K562 (cell line): ENCODE measurements around the gene CNDP2. TPM values are rescaled to one million over a fixed set of nuclear protein-coding genes. Genes with fewer than 3 reads are reported as not detected.

Experiments
- ATF7 ChIP-seq: fragments of 450-650 bp; IDR thresholded peaks from 2 replicates; pipeline ENCODE4 v1.7.1; 2014; ENCODE audit warnings: mild to moderate bottlenecking, moderate library complexity
- CEBPG ChIP-seq, 3 experiments: fragments of 200-800 bp in 1 of 3; sonication (Bioruptor generic) in 1 of 3; sonication (generic) in 1 of 3; formaldehyde crosslinking in 1 of 3; IDR thresholded peaks in 2 of 3; conservative IDR thresholded peaks in 1 of 3; 2 replicates each; pipeline versions ENCODE4 v1.6.1 to v1.8.0; 2016 to 2022; ENCODE audit warnings: missing compliant biosample characterization in 2 of 3, missing genetic modification characterization in 2 of 3, mild to moderate bottlenecking in 1 of 3, missing genetic modification reagents in 1 of 3
- JUN ChIP-seq, 2 experiments: sonication (generic) in 1 of 2; formaldehyde crosslinking in 1 of 2; IDR thresholded peaks; 2 replicates each; pipeline versions ENCODE4 v1.6.1 to v1.8.0; 2012 to 2022; ENCODE audit warnings: borderline replicate concordance in 2 of 2, mild to moderate bottlenecking in 2 of 2, improper control_type of control experiment in 1 of 2, low read depth in 1 of 2, low read length in 1 of 2, missing genetic modification reagents in 1 of 2
- L3MBTL2 ChIP-seq: fragments of 450-650 bp; IDR thresholded peaks from 2 replicates; pipeline ENCODE4 v1.6.1; 2016; ENCODE audit warnings: mild to moderate bottlenecking, moderate library complexity
- MEF2D ChIP-seq: conservative IDR thresholded peaks from 2 replicates; pipeline ENCODE4 v1.6.1; 2016; ENCODE audit warnings: low read depth, missing genetic modification characterization, missing compliant biosample characterization
- MLX ChIP-seq, 2 experiments: fragments of 450-650 bp in 1 of 2; sonication (generic) in 1 of 2; formaldehyde crosslinking; conservative IDR thresholded peaks; 2 replicates each; pipeline versions ENCODE4 v1.4.0 to v1.8.1; 2020 to 2022; ENCODE audit warnings: mild to moderate bottlenecking in 1 of 2, missing genetic modification reagents in 1 of 2
- NELFE ChIP-seq: IDR thresholded peaks from 2 replicates; pipeline ENCODE4 v1.6.1; 2011; ENCODE audit warnings: mild to moderate bottlenecking; ENCODE audit not compliant: insufficient read depth, insufficient read length
- PHF8 ChIP-seq: fragments of 200-600 bp; sonication (generic); IDR thresholded peaks from 2 replicates; pipeline ENCODE4 v1.6.1; 2012; ENCODE audit warnings: mixed run types, mild to moderate bottlenecking, inconsistent platforms, low read length, moderate library complexity, borderline replicate concordance
- PHTF2 ChIP-seq: fragments of 250-450 bp; sonication (Bioruptor Pico); IDR thresholded peaks from 2 replicates; pipeline ENCODE4 v1.5.0; 2021; ENCODE audit warnings: mild to moderate bottlenecking
- POLR2G ChIP-seq: fragments of 200-400 bp; formaldehyde crosslinking; IDR thresholded peaks from 2 replicates; pipeline ENCODE4 v1.6.1; 2017; ENCODE audit warnings: low read depth, mild to moderate bottlenecking, antibody characterized with exemption, low read length, moderate library complexity
- POLR3G ChIP-seq: IDR thresholded peaks from 2 replicates; pipeline ENCODE4 v1.6.1; 2011; ENCODE audit not compliant: insufficient read length, insufficient replicate concordance; ENCODE audit errors: extremely low read depth
- PRMT5 ChIP-seq: sonication (generic); formaldehyde crosslinking; IDR thresholded peaks from 2 replicates; pipeline ENCODE4 v1.5.0; 2020; ENCODE audit warnings: missing genetic modification reagents
- SIRT6 ChIP-seq: IDR thresholded peaks from one replicate; pipeline ENCODE4 v1.6.1; 2012; ENCODE audit warnings: low read depth, mild to moderate bottlenecking, control low read depth, inconsistent platforms, low read length, moderate library complexity
- SMARCE1 ChIP-seq: fragments of 450-650 bp; IDR thresholded peaks from 2 replicates; pipeline ENCODE4 v1.7.1; 2016; ENCODE audit warnings: mild to moderate bottlenecking
- STAG1 ChIP-seq: sonication (generic); formaldehyde crosslinking; IDR thresholded peaks from 2 replicates; pipeline ENCODE4 v1.5.0; 2020; ENCODE audit warnings: missing genetic modification reagents, borderline replicate concordance
- ZFPM2 ChIP-seq: fragments of 250-450 bp; sonication (Bioruptor Pico); IDR thresholded peaks from 2 replicates; pipeline ENCODE4 v1.5.1; 2022; ENCODE audit warnings: mild to moderate bottlenecking
- ZNF165 ChIP-seq: fragments of 250-450 bp; sonication (Bioruptor Pico); IDR thresholded peaks from 2 replicates; pipeline ENCODE4 v1.4.0; 2020; ENCODE audit warnings: borderline replicate concordance
- ZNF224 ChIP-seq: sonication (generic); formaldehyde crosslinking; IDR thresholded peaks from 2 replicates; pipeline ENCODE4 v1.8.0; 2022; ENCODE audit warnings: mild to moderate bottlenecking, missing genetic modification reagents
- ZNF780A ChIP-seq: fragments of 250-450 bp; sonication (Bioruptor Pico); IDR thresholded peaks from 2 replicates; pipeline ENCODE4 v1.5.0; 2021; ENCODE audit warnings: mild to moderate bottlenecking
- polyA plus RNA-seq, 8 experiments: library from polyadenylated mRNA; depleted of rRNA in 4 of 8; stranded (reverse) in 5 of 8; unstranded in 3 of 8; fragments of >200 nt; fragmentation: Nextera tagmentation in 2 of 8; fragmentation: Illumina TruSeq in 1 of 8; extraction: Ambion mirVana in 2 of 8; extraction: Trizol in 1 of 8; gene quantifications; 2 replicates each; pipeline versions ENCODE4 v1.2.1 to v1.2.3, GENCODE V29; 2011 to 2014; ENCODE audit warnings: inconsistent platforms in 1 of 8, missing spikeins in 1 of 8
- total RNA-seq, 7 experiments: library from RNA; depleted of rRNA in 6 of 7; stranded (reverse); fragments of >200 nt in 6 of 7; fragmentation: Illumina TruSeq in 2 of 7; extraction: Trizol in 2 of 7; gene quantifications; 2 replicates each; pipeline versions ENCODE4 v1.2.1 to v1.2.3, GENCODE V29; 2011 to 2021; ENCODE audit warnings: low replicate concordance in 1 of 7
- TF ChIP-seq, protein P1 (sequence below): fragments of 450-650 bp; formaldehyde crosslinking; conservative IDR thresholded peaks from 2 replicates; pipeline ENCODE4 v1.4.0; 2022; ENCODE audit warnings: mild to moderate bottlenecking, missing genetic modification characterization
- TF ChIP-seq, protein P2 (sequence below): sonication (generic); formaldehyde crosslinking; IDR thresholded peaks from 2 replicates; pipeline ENCODE4 v1.8.0; 2022; ENCODE audit warnings: mild to moderate bottlenecking, missing genetic modification reagents
- TF ChIP-seq, protein P3 (sequence below): fragments of 250-450 bp; sonication (Bioruptor Pico); IDR thresholded peaks from 2 replicates; pipeline ENCODE4 v1.5.0; 2021

CNDP2 gene
- total and polyA plus RNA-seq, 9 of the 15 experiments (the other 6 are each of a cell fraction or from before 2014, with no cell fraction given) = 34.1 to 128 (median 53.8) TPM

- TF ChIP-seq PHF8 = peak; percentile 80; the same call in 1 of the 2 replicates
- 0 out of 2 replicates have a peak, but pooled peaks have one; percentile 36 for TF ChIP-seq L3MBTL2
- no peak for TF ChIP-seq ZNF165 (CRISPR knock-in tag)
- TF ChIP-seq, protein P1, sequence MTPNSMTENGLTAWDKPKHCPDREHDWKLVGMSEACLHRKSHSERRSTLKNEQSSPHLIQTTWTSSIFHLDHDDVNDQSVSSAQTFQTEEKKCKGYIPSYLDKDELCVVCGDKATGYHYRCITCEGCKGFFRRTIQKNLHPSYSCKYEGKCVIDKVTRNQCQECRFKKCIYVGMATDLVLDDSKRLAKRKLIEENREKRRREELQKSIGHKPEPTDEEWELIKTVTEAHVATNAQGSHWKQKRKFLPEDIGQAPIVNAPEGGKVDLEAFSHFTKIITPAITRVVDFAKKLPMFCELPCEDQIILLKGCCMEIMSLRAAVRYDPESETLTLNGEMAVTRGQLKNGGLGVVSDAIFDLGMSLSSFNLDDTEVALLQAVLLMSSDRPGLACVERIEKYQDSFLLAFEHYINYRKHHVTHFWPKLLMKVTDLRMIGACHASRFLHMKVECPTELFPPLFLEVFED (CRISPR knock-in tag) = no peak
- no peak for TF ChIP-seq ZFPM2 (CRISPR knock-in tag)
- peak; percentile 61; the same call in 1 of the 2 replicates for TF ChIP-seq CEBPG (CRISPR knock-in tag; IDR thresholded peaks at IDR 0.05)
- TF ChIP-seq CEBPG (tag; conservative IDR thresholded peaks at IDR 0.05 in 1 of 2, IDR thresholded peaks at IDR 0.05 in 1 of 2) = no peak
- TF ChIP-seq SIRT6 = no peak
- TF ChIP-seq, protein P2, sequence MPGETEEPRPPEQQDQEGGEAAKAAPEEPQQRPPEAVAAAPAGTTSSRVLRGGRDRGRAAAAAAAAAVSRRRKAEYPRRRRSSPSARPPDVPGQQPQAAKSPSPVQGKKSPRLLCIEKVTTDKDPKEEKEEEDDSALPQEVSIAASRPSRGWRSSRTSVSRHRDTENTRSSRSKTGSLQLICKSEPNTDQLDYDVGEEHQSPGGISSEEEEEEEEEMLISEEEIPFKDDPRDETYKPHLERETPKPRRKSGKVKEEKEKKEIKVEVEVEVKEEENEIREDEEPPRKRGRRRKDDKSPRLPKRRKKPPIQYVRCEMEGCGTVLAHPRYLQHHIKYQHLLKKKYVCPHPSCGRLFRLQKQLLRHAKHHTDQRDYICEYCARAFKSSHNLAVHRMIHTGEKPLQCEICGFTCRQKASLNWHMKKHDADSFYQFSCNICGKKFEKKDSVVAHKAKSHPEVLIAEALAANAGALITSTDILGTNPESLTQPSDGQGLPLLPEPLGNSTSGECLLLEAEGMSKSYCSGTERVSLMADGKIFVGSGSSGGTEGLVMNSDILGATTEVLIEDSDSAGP = no peak
- TF ChIP-seq, protein P3, sequence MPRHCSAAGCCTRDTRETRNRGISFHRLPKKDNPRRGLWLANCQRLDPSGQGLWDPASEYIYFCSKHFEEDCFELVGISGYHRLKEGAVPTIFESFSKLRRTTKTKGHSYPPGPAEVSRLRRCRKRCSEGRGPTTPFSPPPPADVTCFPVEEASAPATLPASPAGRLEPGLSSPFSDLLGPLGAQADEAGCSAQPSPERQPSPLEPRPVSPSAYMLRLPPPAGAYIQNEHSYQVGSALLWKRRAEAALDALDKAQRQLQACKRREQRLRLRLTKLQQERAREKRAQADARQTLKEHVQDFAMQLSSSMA = no peak
- TF ChIP-seq MLX (CRISPR knock-in tag; conservative IDR thresholded peaks at IDR 0.05) = no peak
- peak; percentile 82 for TF ChIP-seq POLR2G
- TF ChIP-seq ZNF780A (CRISPR knock-in tag) = no peak
- TF ChIP-seq NELFE = no peak
- TF ChIP-seq SMARCE1 = no peak
- peak; percentile 91 for TF ChIP-seq JUN (IDR thresholded peaks at IDR 0.05; ENCODE audit: borderline replicate concordance, low read depth, low read length)
- no peak; the same call in 1 of the 2 replicates for TF ChIP-seq JUN (CRISPR knock-in tag; IDR thresholded peaks at IDR 0.05; ENCODE audit: borderline replicate concordance)
- TF ChIP-seq ATF7 = peak; percentile 100
- no peak for TF ChIP-seq MEF2D
- TF ChIP-seq PHTF2 (CRISPR knock-in tag) = no peak
- no peak for TF ChIP-seq ZNF224 (CRISPR knock-in tag)
- TF ChIP-seq PRMT5 = no peak
- TF ChIP-seq POLR3G = no peak
- no peak for TF ChIP-seq STAG1
Observed at GRCh38 chr18:74495581-74496507, at the start of gene CNDP2 (continued).
